SK-N-MC (cell line): ENCODE data around the gene BEGAIN.

ENCODE experiments used
- EZH2 ChIP-seq: fragments of 200-600 bp; sonication (generic); IDR thresholded peaks from one replicate; pipeline ENCODE4 v1.6.1; 2017; ENCODE audit warnings: antibody characterized with exemption
- FOXP2 ChIP-seq: optimal IDR thresholded peaks from 2 replicates; pipeline ENCODE3; 2011; ENCODE audit warnings: mild to moderate bottlenecking, moderate library complexity; ENCODE audit not compliant: insufficient read depth; ENCODE audit errors: extremely low read length, control extremely low read depth
- POLR2AphosphoS5 ChIP-seq: IDR thresholded peaks from 2 replicates; pipeline ENCODE4 v1.6.1; 2012; ENCODE audit warnings: mild to moderate bottlenecking, low read depth, low read length, borderline replicate concordance

- no peak for TF ChIP-seq EZH2
- no peak for TF ChIP-seq POLR2AphosphoS5
- TF ChIP-seq FOXP2, result no peak
These were observed 45.3 kb downstream of the BEGAIN start for GRCh38 chr14:100541621-100542560.
